Fibroblast of lung (primary cell): ENCODE measurements around the gene AR. TPM values are rescaled to one million over a fixed set of nuclear protein-coding genes. Genes with fewer than 3 reads are reported as not detected.

Source experiments
- DNase-seq, 2 donors: peaks; one replicate each; pipeline versions ENCODE4 v3.0.0 to v3.0.0-alpha.2; 2010; ENCODE audit warnings: low read depth in 2 of 2
- H2AFZ ChIP-seq: 2 replicates; pipeline ENCODE4 v1.5.1; 2012; ENCODE audit warnings: low read length, control low read depth, inconsistent platforms
- H3K27ac ChIP-seq: 2 replicates; pipeline ENCODE4 v1.5.1; 2011; ENCODE audit warnings: low read length, control low read depth; ENCODE audit not compliant: insufficient read depth
- H3K27me3 ChIP-seq: 2 replicates; pipeline ENCODE4 v1.5.1; 2011; ENCODE audit warnings: mild to moderate bottlenecking, low read length; ENCODE audit not compliant: control insufficient read depth, insufficient read depth
- H3K36me3 ChIP-seq: 2 replicates; pipeline ENCODE4 v1.5.1; 2011; ENCODE audit warnings: low read length; ENCODE audit not compliant: control insufficient read depth, insufficient read depth
- H3K4me1 ChIP-seq: 2 replicates; pipeline ENCODE4 v1.5.1; 2011; ENCODE audit warnings: low read length; ENCODE audit not compliant: control insufficient read depth, insufficient read depth; ENCODE audit errors: extremely low read depth
- H3K4me2 ChIP-seq: 2 replicates; pipeline ENCODE4 v1.5.1; 2011; ENCODE audit warnings: low read length, control low read depth; ENCODE audit not compliant: insufficient read depth; ENCODE audit errors: extremely low read depth
- H3K4me3 ChIP-seq, 4 experiments: fragments of 200-600 bp in 1 of 4; sonication (generic) in 1 of 4; replicated peaks in 1 of 4; 2 replicates each; pipeline ENCODE4 v1.5.1; 2011 to 2016; ENCODE audit warnings: low read length in 4 of 4, low read depth in 3 of 4, mild to moderate bottlenecking in 3 of 4, control low read depth in 2 of 4, inconsistent platforms in 1 of 4, mixed read lengths in 1 of 4; ENCODE audit not compliant: insufficient read depth in 1 of 4; ENCODE audit errors: control extremely low read depth in 1 of 4
- H3K79me2 ChIP-seq: 2 replicates; pipeline ENCODE4 v1.5.1; 2012; ENCODE audit warnings: mild to moderate bottlenecking, low read length, inconsistent platforms; ENCODE audit not compliant: control insufficient read depth, insufficient read depth
- H3K9ac ChIP-seq: 2 replicates; pipeline ENCODE4 v1.5.1; 2011; ENCODE audit warnings: mild to moderate bottlenecking, low read length, control low read depth; ENCODE audit not compliant: insufficient read depth
- H3K9me3 ChIP-seq: 2 replicates; pipeline ENCODE4 v1.5.1; 2012; ENCODE audit warnings: low read depth, low read length; ENCODE audit not compliant: control insufficient read depth, insufficient read depth
- H4K20me1 ChIP-seq: 2 replicates; pipeline ENCODE4 v1.5.1; 2011; ENCODE audit warnings: low read length; ENCODE audit not compliant: control insufficient read depth, insufficient read depth; ENCODE audit errors: extremely low read depth
- CTCF ChIP-seq, 2 donors: IDR thresholded peaks in 1 of 2; conservative IDR thresholded peaks in 1 of 2; 1 replicate in 1 of 2; 2 replicates in 1 of 2; pipeline ENCODE4 v1.5.1; 2011 to 2012; ENCODE audit warnings: low read length in 2 of 2, control low read depth in 1 of 2, inconsistent platforms in 1 of 2, low read depth in 1 of 2, mild to moderate bottlenecking in 1 of 2
- EZH2 ChIP-seq: IDR thresholded peaks from 2 replicates; pipeline ENCODE4 v1.5.1; 2012; ENCODE audit warnings: low read length, control low read depth, mild to moderate bottlenecking; ENCODE audit errors: missing control alignments
- polyA minus RNA-seq: library from RNA; depleted of rRNA, polyadenylated mRNA; stranded (reverse); fragments of >200 nt; gene quantifications from 2 replicates; pipeline ENCODE4 v1.2.3, GENCODE V29; 2011; ENCODE audit warnings: low replicate concordance
- polyA plus RNA-seq, 2 donors: library from polyadenylated mRNA; depleted of rRNA in 1 of 2; stranded (reverse) in 1 of 2; unstranded in 1 of 2; fragments of >200 nt; gene quantifications; 2 replicates each; pipeline ENCODE4 v1.2.1, GENCODE V29; 2011 to 2012; ENCODE audit warnings: missing spikeins in 1 of 2
- total RNA-seq: library from RNA; depleted of rRNA; stranded (reverse); fragments of >200 nt; gene quantifications from 2 replicates; pipeline ENCODE4 v1.2.1, GENCODE V29; 2014

AR gene
- 8.0 and 15.0 TPM in 2 replicates for total RNA-seq
- 10.8 and 12.5 TPM in 2 replicates for polyA plus RNA-seq
- 6.1 and 6.6 TPM in 2 replicates for polyA plus RNA-seq (2012)
- polyA minus RNA-seq, result 71.4 and 93.4 TPM in 2 replicates

- H3K4me3 ChIP-seq, result peak within 1 kb of the TSS; percentile 53 to 68 (median 61)
- H3K27me3 ChIP-seq, result no peaks in the 10 kb centered on the region
- peaks cover 21% of the 10 kb centered on the region for H3K79me2 ChIP-seq
- H3K27ac ChIP-seq, result no peak within 1 kb of the TSS
- no peaks in the 10 kb centered on the region for H4K20me1 ChIP-seq
- peak; percentile 55 to 74 for DNase-seq
- H3K9me3 ChIP-seq, result no peaks in the 10 kb centered on the region
- peak within 1 kb of the TSS; percentile 63 for H3K4me2 ChIP-seq
- no peaks in the 10 kb centered on the region for H3K4me1 ChIP-seq
- H3K9ac ChIP-seq, result peak within 1 kb of the TSS; percentile 30
- H2AFZ ChIP-seq, result peak within 1 kb of the TSS; percentile 53
- no peaks in the 10 kb centered on the region for H3K36me3 ChIP-seq
- no peak for TF ChIP-seq EZH2
- TF ChIP-seq CTCF (conservative IDR thresholded peaks at IDR 0.05 in 1 of 2, IDR thresholded peaks at IDR 0.05 in 1 of 2; ENCODE audit: low read depth in 1 of 2, low read length in 2 of 2), result no peak
Measured at GRCh38 chrX:67543818-67544217, at the start of gene AR. AR (plus strand) TSS chrX:67544021; CDS start chrX:67545147, 1,126 bp downstream.

- H3K36me3 ChIP-seq, result no peaks in the 10 kb centered on the region
- no peaks in the 10 kb centered on the region for H4K20me1 ChIP-seq
- no peak overlapping the region for H2AFZ ChIP-seq
- no peak overlapping the region for H3K4me2 ChIP-seq
- DNase-seq, result no peak
- TF ChIP-seq CTCF (conservative IDR thresholded peaks at IDR 0.05 in 1 of 2, IDR thresholded peaks at IDR 0.05 in 1 of 2; ENCODE audit: low read depth in 1 of 2, low read length in 2 of 2), result no peak
- no peak for TF ChIP-seq EZH2
- H3K4me3 ChIP-seq, result no peak overlapping the region
- no peak overlapping the region for H3K9ac ChIP-seq
- no peaks in the 10 kb centered on the region for H3K4me1 ChIP-seq
- H3K79me2 ChIP-seq, result no peaks in the 10 kb centered on the region
- H3K27ac ChIP-seq, result no peak overlapping the region
- H3K27me3 ChIP-seq, result no peaks in the 10 kb centered on the region
- no peaks in the 10 kb centered on the region for H3K9me3 ChIP-seq
Measured at GRCh38 chrX:67500617-67501016, 43.2 kb upstream of the AR start.

- H3K79me2 ChIP-seq, result no peaks in the 10 kb centered on the region
- no peak for DNase-seq
- H3K9ac ChIP-seq, result no peak overlapping the region
- no peak overlapping the region for H3K4me2 ChIP-seq
- no peaks in the 10 kb centered on the region for H3K27me3 ChIP-seq
- no peak for TF ChIP-seq EZH2
- no peaks in the 10 kb centered on the region for H3K4me1 ChIP-seq
- no peaks in the 10 kb centered on the region for H4K20me1 ChIP-seq
- no peak overlapping the region for H3K4me3 ChIP-seq
- no peak overlapping the region for H3K27ac ChIP-seq
- H2AFZ ChIP-seq, result no peak overlapping the region
- no peaks in the 10 kb centered on the region for H3K9me3 ChIP-seq
- no peaks in the 10 kb centered on the region for H3K36me3 ChIP-seq
Measured at GRCh38 chrX:67503004-67503403, 40.8 kb upstream of the AR start.
